Cardiac septum (tissue), 1 donor: ENCODE measurements around the gene ASIC2. TPM values are rescaled to one million over a fixed set of nuclear protein-coding genes. Genes with fewer than 3 reads are reported as not detected.

Source experiments
- DNase-seq: peaks from one replicate; pipeline ENCODE4 v3.0.0-alpha.2; 2020; ENCODE audit warnings: low spot score
- intact Hi-C: fragments of 100-400 bp; cut with DNase I; formaldehyde crosslinking; loops from one replicate; pipeline ENCODE4 v1.14.0; 2022
- total RNA-seq: library from RNA; stranded (reverse); fragmentation: NEBNext Ultra II Directional; extraction: Animal tissue kit (Norgen Biotek cat#: 25700); gene quantifications from one replicate; pipeline ENCODE4 v1.2.1, GENCODE V29; 2021
- donor health status: DM: no; HTN: no; CAD: no.

The ASIC2 gene
- total RNA-seq, 1 donor from 2014 or later, result not detected

- intact Hi-C loops, result no loop called here
- no peak for DNase-seq
These were observed 157.4 kb downstream of the ASIC2 start for GRCh38 chr17:33135691-33136090.

- no peak for DNase-seq
- intact Hi-C loops, result no loop called here
These were observed 161.5 kb downstream of the ASIC2 start for GRCh38 chr17:33131620-33132019.

GRCh38 chr17:33127706-33128105 lies 165.4 kb downstream of the ASIC2 start:
- no peak for DNase-seq
- intact Hi-C loops, result no loop called here

- no peak for DNase-seq
- intact Hi-C loops, result no loop called here
These were observed 167.0 kb downstream of the ASIC2 start for GRCh38 chr17:33126086-33126485.

GRCh38 chr17:33125552-33125950 lies 167.5 kb downstream of the ASIC2 start:
- no peak for DNase-seq
- intact Hi-C loops, result no loop called here

GRCh38 chr17:33124871-33125551 lies 168.1 kb downstream of the ASIC2 start:
- intact Hi-C loops, result no loop called here

GRCh38 chr17:33124185-33124584 lies 168.9 kb downstream of the ASIC2 start:
- DNase-seq, result no peak
- intact Hi-C loops, result no loop called here

More at GRCh38 chr17:33124871-33125551, 168.1 kb downstream of the ASIC2 start:
- no peak for DNase-seq

GRCh38 chr17:33121756-33122155 lies 171.3 kb downstream of the ASIC2 start:
- intact Hi-C loops, result no loop called here
- no peak for DNase-seq

- no peak for DNase-seq
- intact Hi-C loops, result no loop called here
These were observed 171.8 kb downstream of the ASIC2 start for GRCh38 chr17:33121272-33121671.

GRCh38 chr17:33120103-33120502 lies 173.0 kb downstream of the ASIC2 start:
- no peak for DNase-seq
- intact Hi-C loops, result no loop called here

GRCh38 chr17:33118391-33119075 lies 174.6 kb downstream of the ASIC2 start:
- intact Hi-C loops, result no loop called here
- no peak for DNase-seq

GRCh38 chr17:33116021-33116551 lies 177.0 kb downstream of the ASIC2 start:
- no peak for DNase-seq
- intact Hi-C loops, result no loop called here

- intact Hi-C loops, result no loop called here
- DNase-seq, result no peak
These were observed 177.7 kb downstream of the ASIC2 start for GRCh38 chr17:33115366-33115765.

GRCh38 chr17:33113991-33114370 lies 179.1 kb downstream of the ASIC2 start:
- no peak for DNase-seq
- intact Hi-C loops, result no loop called here

- DNase-seq, result no peak
- intact Hi-C loops, result no loop called here
These were observed 179.7 kb downstream of the ASIC2 start for GRCh38 chr17:33113276-33113990.

GRCh38 chr17:33112763-33113162 lies 180.3 kb downstream of the ASIC2 start:
- no peak for DNase-seq
- intact Hi-C loops, result no loop called here

GRCh38 chr17:33109336-33110072 lies 183.6 kb downstream of the ASIC2 start:
- no peak for DNase-seq
- intact Hi-C loops, result no loop called here

GRCh38 chr17:33106525-33107165 lies 186.4 kb downstream of the ASIC2 start:
- intact Hi-C loops, result no loop called here
- DNase-seq, result no peak

- DNase-seq, result no peak
- intact Hi-C loops, result no loop called here
These were observed 187.2 kb downstream of the ASIC2 start for GRCh38 chr17:33105911-33106310.
